NCI-H2196 treated with DMSO at 0.1 percent for 48 hours (cell line): ENCODE data around the gene NWD2.
A peak's percentile ranks its signal among the peaks of the same experiment; 100 is the strongest.

ENCODE experiments used
- DNase-seq: peaks from one replicate; lab custom pipeline; 2025; ENCODE audit not compliant: unreplicated experiment; lab: John Stamatoyannopoulos, UW

The NWD2 gene

DNA sequence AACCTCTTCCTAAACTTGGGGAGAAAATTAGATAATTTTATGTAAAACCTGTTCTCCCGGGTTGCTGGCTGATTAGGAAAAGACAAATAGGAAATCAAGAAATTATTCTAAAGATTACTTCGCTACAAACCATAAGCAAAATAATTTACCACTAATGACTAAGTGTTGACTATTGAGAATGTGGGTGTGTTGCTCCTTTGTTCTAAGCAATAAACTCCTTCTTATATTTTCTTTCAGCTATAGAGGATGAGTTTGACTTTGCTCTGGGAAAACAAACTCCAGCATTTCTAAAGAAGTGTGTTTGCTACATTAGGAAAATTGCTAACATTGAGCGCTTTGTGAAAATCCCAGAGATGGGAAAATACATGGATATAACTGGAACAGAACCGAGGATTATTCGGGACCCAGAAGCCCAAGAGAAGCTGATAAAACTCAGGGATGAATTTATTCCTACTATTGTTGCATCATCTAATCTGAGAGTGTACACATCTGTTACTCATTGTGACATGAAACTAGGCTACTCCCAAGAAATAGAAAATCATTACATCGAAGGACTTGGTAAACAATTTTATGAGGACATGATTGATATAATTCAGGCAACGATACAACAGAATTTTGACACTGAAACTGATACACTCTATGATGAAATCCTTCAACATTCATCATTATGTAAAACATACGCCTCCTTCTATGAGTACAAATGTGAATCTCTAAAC lies 194.2 kb downstream of the NWD2 start:
- DNase-seq: no peak

DNA sequence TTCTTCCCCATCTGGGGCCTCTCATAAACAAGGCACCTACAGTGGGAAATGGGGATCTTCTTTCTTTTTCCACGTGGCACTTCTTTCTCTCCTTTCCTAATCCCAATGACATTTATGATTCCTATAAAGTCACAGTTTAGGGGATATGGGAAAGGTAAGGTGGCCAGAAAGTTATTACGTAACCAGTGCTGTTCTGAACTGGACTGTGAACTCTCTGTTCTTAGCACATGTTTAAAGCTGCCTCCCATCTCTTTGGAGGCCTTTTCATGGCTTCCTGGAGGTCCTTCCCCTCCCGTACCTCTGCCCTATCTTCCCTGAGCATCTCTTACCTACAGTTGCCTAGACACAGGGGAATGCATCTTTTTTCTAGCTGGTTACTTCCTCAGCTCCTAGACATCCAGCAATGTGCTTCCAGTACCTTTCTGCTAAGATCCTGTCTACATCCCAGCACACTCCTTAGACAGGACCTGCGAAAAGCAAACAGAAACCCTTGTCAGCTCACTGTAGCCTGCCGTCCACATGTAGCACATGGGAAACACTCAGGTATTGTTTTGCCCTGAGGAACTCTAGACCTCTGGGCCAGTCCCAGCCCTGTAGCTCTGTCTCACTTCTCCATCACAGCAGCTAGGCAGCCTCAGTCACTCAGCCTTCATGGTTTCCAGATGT lies 195.4 kb downstream of the NWD2 start:
- no peak for DNase-seq

DNA sequence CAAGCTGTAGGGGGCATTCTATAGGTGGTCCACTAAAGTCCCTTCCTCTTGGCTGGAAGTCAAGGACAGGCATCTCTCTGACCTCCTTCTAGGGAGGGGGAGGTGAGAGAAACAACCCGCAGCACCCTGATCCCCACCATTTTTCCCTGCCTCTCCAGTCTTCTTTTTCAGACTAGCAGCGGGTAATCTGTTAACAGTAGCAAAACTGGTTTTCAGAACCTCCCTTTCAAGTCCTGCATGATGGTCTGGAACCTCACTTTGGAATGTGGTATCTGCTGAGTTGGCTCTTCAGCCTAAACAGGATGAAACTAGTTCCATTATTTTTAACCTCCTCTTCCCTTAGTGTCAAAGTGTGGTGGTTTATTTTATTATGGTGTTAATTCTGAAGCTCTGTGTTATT lies 196.0 kb downstream of the NWD2 start:
- no peak for DNase-seq

DNA sequence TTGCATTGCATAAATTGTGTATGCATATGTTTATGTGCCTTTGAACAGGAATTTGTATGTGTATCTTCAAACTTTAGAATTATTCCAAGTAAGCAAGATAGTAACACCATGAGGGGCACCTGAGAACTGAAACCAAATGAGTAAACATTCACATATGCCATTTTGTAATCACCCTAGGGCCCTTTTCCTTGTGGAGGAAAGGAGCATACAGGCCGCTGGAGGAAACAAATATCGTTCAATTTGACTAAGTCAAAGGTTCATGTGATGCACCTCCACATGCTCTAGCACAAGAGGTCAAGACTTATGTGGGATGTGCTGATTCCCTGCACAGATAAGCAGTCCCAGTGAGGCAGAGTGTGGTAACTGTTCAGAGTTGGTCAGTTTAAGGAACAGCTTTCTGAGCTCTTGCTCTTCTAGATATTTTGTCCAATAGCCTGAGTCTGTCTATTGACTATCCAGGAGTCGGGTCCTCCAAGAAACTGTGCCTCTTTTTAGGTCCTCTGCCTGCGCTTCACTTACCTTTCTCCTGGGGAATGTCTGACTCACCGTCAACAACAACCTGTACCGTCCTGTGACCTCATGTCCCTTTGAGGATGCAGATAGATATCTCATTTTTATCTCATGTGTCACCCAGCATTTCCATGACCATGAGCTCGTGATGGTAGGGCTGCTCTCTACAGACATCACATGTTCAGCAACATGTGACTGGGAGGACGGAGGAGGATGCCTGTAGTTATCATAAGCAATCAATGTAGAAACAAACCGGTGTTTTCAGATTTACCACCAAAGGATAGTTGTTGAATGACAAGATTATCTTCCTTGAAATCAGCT lies 196.9 kb downstream of the NWD2 start:
- no peak for DNase-seq

DNA sequence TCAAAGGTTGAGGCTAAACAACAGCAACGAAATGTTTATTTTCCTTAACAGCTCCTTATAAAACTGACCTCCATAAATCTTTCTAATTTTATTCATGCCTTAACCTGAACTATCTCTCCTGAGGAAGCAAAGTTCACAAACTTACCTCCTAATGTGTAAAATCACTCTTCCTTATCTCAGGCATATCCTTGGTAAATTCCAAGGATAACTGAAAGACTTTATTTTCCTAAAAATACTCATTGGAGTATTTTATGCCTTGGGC lies 197.4 kb downstream of the NWD2 start:
- DNase-seq: no peak

DNA sequence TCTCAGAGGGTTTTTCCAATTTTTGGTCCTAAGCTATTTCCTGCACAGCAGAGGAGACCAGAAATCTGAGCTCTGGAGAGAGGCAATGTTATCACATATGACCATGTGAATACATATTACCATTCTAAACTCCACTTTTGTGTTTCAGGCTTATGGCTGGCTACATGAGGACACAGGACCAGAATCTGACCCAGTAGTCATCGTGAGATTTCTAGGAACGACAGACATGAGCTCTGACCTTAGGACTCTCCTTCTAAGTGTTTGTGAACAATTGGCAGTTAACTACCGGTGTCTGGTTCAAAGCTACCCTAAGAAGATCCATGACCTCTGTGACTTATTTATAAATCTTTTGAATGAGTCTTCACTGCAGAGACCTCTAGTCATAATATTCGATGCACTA lies 198.6 kb downstream of the NWD2 start:
- DNase-seq: no peak

DNA sequence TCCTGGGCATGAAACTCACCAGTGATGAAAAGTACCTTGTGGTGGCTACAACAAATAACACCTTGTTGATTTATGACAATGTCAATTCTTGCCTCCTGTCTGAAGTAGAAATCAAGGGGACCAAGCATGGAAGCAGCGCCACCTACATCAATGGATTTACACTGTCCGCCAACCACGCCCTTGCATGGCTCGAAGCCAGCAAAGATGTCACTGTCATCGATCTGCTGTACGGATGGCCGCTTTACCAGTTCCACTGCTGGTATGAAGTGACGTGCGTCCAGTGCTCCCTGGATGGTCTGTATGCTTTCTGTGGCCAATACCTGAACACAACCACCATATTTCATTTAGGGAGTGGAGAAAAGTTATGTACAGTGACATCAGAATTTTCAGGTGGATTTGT lies 200.5 kb downstream of the NWD2 start:
- no peak for DNase-seq

DNA sequence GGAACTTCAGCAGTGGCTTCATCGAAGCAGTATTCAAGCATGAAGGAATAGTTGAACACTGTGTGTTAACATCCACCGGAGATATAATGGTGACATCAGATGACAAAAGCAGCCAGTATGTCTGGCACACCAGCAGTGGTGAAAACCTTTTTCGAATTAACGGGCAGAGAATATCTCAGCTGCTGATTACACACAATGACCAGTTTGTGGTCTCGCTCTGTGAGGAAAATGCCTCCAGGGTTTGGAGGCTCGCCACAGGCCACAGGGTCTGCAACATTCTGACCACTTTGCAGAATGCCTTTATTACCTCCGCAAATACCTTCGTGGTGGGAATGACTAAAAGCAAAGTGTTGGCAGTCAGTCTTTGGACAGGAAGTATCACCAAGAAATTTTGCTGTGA lies 201.5 kb downstream of the NWD2 start:
- no peak for DNase-seq

DNA sequence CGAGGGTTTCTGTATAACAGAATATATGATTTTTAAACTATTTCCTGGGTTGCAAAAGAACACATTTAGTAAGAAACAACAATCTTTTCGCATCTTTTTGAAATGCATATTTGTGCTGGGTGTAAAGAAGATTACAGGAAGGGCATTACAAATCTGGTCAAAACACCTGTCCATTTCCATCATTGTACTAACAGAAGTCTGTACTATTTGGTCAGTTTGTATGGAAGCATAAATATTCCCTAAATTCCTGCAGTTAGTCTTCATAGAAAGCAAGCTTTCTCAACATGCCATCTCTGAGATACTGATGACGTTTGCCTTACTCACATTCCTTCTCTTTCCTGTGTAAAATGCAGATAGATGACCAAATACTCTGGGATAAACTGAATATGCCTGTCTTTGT lies 203.3 kb downstream of the NWD2 start:
- DNase-seq: no peak

DNA sequence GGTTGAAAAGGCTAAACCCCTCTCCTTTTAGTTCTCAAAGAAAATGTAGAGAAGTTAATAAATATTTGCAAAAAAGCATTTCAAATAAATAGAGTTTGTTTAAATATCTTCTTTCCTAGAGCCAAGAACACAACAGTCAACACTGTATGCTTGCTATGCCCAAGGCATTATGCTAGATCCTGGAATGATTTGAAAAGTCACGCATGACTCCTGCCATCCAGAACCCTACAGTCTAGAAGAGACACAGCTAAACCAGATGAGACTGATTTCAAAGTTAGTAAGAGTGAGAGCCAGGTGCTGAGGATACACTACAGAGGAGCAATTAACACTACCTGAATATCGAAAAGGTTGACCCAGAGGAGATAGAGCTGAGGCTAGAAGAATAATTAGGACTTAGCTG lies 205.8 kb downstream of the NWD2 start:
- no peak for DNase-seq

DNA sequence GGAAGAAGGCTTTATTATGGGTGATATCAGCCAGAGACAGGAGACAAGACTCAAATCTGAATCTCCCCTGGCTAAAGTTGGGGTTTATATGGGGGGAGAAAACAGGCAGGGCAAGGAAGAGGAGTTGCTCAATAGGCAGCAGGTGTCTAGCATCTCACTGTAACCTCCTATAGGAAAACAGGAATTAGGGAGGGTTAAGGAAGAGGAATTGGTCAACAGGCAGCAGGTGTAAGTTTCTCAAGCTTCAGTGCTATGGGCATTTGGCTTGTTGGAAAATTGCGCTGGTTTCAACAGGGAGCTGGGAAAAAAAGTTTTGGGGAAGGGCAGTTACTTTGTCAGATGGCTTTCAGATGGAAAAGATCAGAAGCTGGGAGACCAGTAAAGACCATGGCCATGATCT lies 206.4 kb downstream of the NWD2 start:
- DNase-seq: no peak

DNA sequence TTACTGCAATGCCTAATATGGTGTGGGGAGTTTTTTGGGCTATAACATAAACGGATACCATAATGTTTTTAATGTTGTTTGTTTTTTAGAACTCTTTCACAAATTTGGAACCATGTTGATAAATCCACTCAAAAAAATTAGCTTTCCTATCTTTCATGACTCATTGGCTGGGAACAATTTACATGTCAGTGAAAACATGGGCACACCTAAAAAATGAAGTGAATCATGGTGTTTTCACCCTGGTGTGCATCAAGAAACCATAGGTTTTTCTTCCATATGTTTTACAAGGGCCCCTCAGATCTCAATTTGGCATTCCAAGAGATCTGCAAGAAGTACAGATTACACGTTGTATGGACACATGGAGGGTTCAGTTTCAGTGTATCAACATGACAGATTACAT lies 207.1 kb downstream of the NWD2 start:
- DNase-seq: no peak

DNA sequence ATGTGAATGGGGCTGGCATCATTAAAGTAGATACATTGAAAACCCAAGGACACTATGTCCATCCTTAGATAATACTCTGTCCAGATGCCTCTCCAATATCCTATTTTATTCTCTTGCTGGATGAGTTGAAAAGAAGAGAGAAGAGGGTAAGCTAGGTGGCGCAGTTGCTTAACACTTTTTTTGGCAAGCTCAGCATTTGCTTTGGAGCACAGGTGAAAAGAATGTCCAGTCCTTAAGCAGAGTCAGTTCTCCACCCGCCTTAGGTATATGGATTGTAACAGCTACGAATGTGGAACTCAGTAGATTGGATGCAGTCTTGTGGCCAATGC lies 208.4 kb downstream of the NWD2 start:
- peak; percentile 31 for DNase-seq

DNA sequence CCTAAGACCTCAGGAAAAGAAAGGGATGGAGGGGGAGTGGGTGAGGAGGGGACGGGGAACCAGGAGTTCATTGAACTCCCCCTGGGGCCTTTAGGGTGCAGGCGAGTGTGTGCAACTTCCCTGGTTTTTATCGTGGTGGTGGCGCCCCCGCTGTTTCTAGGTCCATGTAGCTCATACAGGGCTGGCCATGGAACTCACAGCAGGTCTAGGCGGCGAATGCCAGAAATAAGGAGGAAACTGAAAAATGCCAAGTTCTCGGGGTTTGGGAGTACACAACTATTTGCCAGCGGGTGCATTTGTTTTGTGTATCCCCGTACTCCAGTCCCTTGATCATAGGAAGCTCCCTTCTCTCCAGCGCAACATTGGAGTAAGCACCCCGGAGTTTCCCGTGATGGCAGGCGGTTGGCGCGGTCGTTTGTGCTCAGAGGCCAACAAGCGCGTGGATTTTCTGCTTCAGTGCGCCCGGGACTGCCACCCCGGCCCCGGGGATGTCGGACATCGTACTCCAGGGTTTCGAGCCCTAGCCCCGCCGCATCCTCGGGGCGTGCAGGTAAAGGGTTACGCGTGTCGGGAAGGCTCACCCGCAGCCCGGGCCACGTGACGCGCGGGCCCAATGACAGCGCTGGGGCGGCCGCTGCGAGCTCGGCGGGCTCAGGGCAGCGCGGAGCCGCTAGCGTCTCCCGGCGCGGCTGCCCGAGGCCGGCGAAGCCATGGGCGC lies 208.9 kb downstream of the NWD2 start:
- no peak for DNase-seq

DNA sequence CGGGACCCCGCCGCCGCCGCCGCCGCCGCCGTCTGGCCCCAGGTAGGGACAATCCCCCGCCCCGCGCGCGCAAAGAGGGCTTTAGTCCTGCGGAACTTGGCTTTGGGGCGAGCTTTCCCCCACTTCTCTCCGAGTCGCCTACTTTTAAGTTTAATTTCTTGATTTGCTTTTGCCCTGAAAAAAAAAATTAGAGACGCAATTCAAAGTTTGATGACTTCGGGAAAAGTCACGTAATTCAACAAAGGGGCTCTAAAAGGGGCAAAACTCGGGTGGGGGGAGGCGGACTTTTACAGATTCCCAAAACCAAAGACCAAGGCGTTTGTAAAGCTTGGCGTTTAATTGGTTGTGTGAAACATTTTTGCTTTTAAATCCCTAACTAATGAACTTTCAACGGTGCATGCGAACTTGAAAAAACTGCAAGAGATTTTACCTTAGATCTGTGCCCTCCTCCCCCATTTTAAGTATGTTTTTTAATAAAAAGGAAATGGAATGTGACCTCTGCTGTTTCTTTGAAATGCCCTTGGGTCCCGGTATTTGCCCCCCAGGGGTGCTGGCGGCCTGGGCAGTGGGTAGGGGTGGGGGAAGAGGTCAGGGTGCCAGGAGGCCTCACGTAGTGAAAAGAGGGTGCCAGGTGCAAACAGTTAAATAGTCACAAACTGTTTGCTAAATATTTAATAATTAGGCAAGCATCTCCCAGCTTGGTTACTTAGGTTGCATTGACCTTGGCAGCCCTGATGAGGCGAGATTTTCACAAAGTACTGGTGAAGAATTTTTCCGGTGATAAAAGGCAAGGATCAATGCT lies 209.7 kb downstream of the NWD2 start:
- no peak for DNase-seq

DNA sequence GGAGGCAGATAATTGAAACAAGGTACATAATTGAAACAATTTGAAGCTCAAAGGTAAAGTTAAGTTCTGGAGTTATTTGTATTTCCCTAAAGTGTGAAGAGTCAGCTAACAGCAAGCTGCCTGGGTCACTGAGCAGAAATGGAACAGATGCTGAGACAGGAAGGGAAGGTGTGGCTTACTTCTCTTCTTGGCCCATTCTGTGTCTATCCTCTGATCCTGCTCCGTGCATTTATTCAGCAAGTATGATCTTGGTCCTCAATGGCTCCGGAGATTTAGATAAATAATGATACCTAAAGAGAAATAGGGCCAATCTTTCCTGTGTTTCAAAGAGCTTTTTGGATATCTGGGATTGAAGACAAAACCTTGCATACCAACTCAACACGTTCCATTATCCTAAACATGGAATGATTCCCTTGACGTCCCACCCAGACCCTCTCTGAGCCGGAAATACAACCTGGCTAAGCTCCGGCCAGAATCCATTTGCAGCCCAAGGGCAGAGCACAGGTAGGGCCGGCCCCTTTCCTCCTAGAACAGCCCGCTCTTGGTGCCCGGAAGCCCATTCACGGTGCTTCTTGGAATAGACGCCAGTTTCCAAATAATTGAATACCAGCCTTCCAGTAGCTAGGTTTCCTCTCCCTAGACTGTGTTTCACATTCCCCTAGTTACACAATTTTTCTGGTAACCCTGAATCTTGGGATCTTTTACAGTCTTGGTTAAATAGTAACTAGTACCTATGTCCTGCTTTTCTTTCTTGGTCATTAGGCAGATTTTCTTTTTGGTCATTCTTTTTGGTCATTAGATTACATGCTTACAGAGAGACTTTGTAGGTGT lies 211.0 kb downstream of the NWD2 start:
- DNase-seq: no peak

DNA sequence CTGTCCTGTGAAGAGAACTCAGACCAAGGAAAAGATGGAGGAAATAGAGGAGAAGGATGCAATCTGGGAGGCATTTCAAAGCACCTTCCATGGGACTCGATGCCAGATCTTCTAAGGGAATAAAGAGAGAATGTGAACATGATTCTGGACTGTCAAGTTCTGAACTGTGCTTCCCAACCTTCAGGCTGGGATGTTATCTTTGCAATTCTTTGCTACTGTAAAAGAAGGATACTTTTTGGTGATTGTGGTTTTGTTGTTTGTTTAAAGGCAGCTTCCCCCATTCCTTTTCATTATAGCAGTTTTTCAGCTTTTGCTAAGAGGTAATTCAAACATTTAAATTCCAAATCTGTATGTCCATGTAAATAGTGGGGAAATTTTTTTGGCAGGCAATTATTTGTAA lies 217.3 kb downstream of the NWD2 start:
- DNase-seq: no peak

DNA sequence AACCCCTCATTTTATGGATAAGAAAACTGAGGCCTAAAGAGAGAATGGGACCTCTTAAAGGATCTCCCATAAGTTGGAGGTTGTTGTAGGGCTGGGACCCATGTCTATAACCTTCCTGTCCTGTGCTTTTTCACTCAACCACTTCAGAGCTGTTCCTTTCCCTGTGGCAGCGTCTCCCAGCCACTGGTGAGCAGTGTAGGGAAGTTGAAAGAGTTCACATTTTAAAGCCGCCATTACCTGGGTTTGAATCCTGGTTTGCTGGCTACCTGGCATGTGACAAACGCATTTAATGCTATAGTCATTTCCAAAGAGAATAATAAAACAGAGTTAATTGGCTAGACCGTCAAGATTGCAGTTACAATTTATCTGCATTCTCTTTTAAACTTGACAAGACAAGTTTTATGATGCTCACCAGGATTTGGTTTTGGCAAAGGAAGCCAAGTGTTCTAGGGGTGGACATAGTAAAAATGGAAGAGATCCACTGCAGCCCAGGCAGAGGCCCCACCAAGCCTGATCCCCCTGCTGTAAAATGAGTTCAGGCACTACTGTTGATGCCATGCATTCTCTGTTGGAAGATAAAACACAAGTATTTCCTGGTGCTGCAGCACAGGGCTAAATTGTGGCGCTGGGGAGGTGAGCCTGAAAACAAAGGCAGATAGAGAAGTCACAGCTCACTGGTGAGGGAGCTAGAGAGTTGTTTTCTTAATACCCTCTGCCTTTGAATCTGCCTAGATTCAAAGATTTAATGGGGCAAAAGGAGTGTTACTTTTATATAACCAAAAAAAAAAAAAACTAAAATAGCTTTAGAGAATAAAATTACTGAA lies 218.7 kb downstream of the NWD2 start:
- DNase-seq: no peak

DNA sequence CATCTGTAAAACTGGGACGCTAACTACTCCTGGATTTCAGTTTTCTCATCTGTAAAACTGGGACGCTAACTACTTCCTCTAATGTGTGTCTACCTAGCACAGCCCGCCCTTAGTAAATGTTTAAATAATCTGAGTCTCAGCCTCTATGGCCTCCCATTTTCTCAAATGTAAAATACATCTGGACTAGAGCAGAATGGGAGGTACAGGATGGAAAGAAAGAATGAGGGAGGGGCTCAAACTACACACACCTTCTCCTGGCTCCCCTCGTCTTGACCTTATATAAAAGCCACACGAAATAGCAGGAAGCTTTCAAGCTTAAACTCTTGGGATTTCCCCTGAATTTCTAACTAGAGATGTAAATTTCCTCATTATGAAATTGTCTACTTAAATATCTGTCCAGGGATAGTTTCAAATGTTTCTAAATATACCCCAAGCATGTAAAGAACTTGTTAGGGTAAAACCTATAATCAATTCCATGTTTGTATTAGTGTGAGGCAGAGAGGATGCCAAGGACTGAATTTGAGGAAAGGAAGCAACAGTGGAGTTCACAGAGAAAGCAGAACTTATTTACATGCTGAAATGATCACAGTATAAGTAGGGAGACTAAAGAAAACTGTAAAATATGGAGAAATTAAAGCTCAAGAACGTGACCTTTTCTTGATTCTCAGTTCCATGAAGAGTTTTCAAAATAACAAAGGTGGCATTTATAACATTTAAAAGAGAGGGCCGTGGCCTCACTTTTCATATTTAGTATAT lies 220.0 kb downstream of the NWD2 start:
- DNase-seq: no peak
